Small intestine (tissue), 7 donors: ENCODE measurements around the gene IRS2. TPM values are rescaled to one million over a fixed set of nuclear protein-coding genes. Genes with fewer than 3 reads are reported as not detected.

Experiments
- DNase-seq, 2 donors: peaks; one replicate each; pipeline versions ENCODE4 v3.0.0 to v3.0.0-alpha.2; 2013
- FAIRE-seq: peaks from 2 replicates; lab custom pipeline; 2012; peaks lifted over from hg19 to GRCh38; lab: Jason Lieb, UNC
- H3K27ac ChIP-seq, 3 donors: one replicate each; pipeline ENCODE4 v1.5.1; 2013; ENCODE audit warnings: low read length in 2 of 3, mild to moderate bottlenecking in 2 of 3, control low read depth in 1 of 3, inconsistent platforms in 1 of 3, low read depth in 1 of 3, moderate library complexity in 1 of 3
- H3K27me3 ChIP-seq, 3 donors: one replicate each; pipeline ENCODE4 v1.6.1; 2013; ENCODE audit warnings: low read length in 3 of 3, inconsistent platforms in 1 of 3; ENCODE audit not compliant: control insufficient read depth in 3 of 3, insufficient read depth in 3 of 3
- H3K36me3 ChIP-seq, 3 donors: one replicate each; pipeline ENCODE4 v1.6.1; 2013; ENCODE audit warnings: low read length in 3 of 3, inconsistent platforms in 1 of 3, low read depth in 1 of 3, mild to moderate bottlenecking in 1 of 3, moderate library complexity in 1 of 3; ENCODE audit not compliant: control insufficient read depth in 3 of 3, insufficient read depth in 2 of 3
- H3K4me1 ChIP-seq, 3 donors: one replicate each; pipeline ENCODE4 v1.6.1; 2013; ENCODE audit warnings: low read length in 2 of 3, inconsistent platforms in 1 of 3, low read depth in 1 of 3, mild to moderate bottlenecking in 1 of 3, moderate library complexity in 1 of 3; ENCODE audit not compliant: control insufficient read depth in 3 of 3, insufficient read depth in 2 of 3
- H3K4me3 ChIP-seq, 3 donors: one replicate each; pipeline ENCODE4 v1.5.1; 2013; ENCODE audit warnings: low read length in 3 of 3, control low read depth in 1 of 3, inconsistent platforms in 1 of 3, low read depth in 1 of 3, mild to moderate bottlenecking in 1 of 3, moderate library complexity in 1 of 3
- H3K9me3 ChIP-seq, 2 donors: one replicate each; pipeline ENCODE4 v1.6.1; 2013; ENCODE audit warnings: low read depth in 1 of 2, low read length in 1 of 2; ENCODE audit not compliant: control insufficient read depth in 2 of 2, insufficient read depth in 1 of 2
- WGBS, 3 donors: extraction: QIAGEN DNeasy Blood & Tissue Kit; methylation state at CpG; one replicate each; pipeline ENCODE4 v1.1.7; 2013; 5-methylcytosine and 5-hydroxymethylcytosine counted together
- polyA plus RNA-seq, 4 donors: library from polyadenylated mRNA; stranded (reverse) in 3 of 4; unstranded in 1 of 4; fragments of 200-250 nt in 3 of 4; fragments of 120-200 nt in 1 of 4; gene quantifications; one replicate each; pipeline versions ENCODE4 v1.2.1 to v1.2.3, GENCODE V29; 2013
- donor health status: healthy with polysubstance abuse.
- donor health status: control.
- donor health status: control.
- donor health status: Bipolar disorder and iron deficiency.
- donor health status: healthy.

IRS2 gene
- polyA plus RNA-seq, 4 donors: 3.8 to 16.2 (median 5.0) TPM

GRCh38 chr13:109819874-109820273 is 33.5 kb upstream of the IRS2 start:
- Histone ChIP-seq H3K27ac (no peak overlapping the region), H3K4me3 (no peak overlapping the region), H3K27me3 (peaks cover 0 to 6% (median 0%) of the 10 kb centered on the region in 3 donors), H3K4me1 (no peaks in the 10 kb centered on the region), H3K36me3 (no peaks in the 10 kb centered on the region), H3K9me3 (no peaks in the 10 kb centered on the region)
- WGBS, 3 donors: 73 to 81% (median 77%) methylated on average over 6 of the region's 6 CpGs
- DNase-seq (no peak), FAIRE-seq (no peak)

- H3K36me3 ChIP-seq: no peaks in the 10 kb centered on the region
- FAIRE-seq: no peak
- no peaks in the 10 kb centered on the region for H3K4me1 ChIP-seq
- H3K4me3 ChIP-seq: no peak overlapping the region
- no peak overlapping the region for H3K27ac ChIP-seq
- no peak for DNase-seq
- WGBS, 3 donors: 84 to 94% (median 92%) methylated on average over 5 of the region's 5 CpGs
- H3K27me3 ChIP-seq: peaks cover 0 to 6% (median 0%) of the 10 kb centered on the region in 3 donors
- H3K9me3 ChIP-seq: no peaks in the 10 kb centered on the region
These were observed 32.5 kb upstream of the IRS2 start for GRCh38 chr13:109818886-109819285.

- H3K27ac ChIP-seq: no peak overlapping the region
- no peak for FAIRE-seq
- H3K27me3 ChIP-seq: peaks cover 0 to 6% (median 0%) of the 10 kb centered on the region in 3 donors
- H3K4me1 ChIP-seq: no peaks in the 10 kb centered on the region
- DNase-seq: no peak
- H3K4me3 ChIP-seq: no peak overlapping the region
- no peaks in the 10 kb centered on the region for H3K36me3 ChIP-seq
- WGBS, 3 donors: 59 to 66% (median 63%) methylated on average over 9 of the region's 9 CpGs
- no peaks in the 10 kb centered on the region for H3K9me3 ChIP-seq
These were observed 31.5 kb upstream of the IRS2 start for GRCh38 chr13:109817591-109818535.

GRCh38 chr13:109816808-109817203 is 30.4 kb upstream of the IRS2 start:
- Histone ChIP-seq H3K9me3 (no peaks in the 10 kb centered on the region), H3K27ac (no peak overlapping the region), H3K4me3 (no peak overlapping the region), H3K27me3 (peaks cover 0 to 6% (median 0%) of the 10 kb centered on the region in 3 donors), H3K36me3 (no peaks in the 10 kb centered on the region), H3K4me1 (no peaks in the 10 kb centered on the region)
- FAIRE-seq: no peak
- no peak for DNase-seq
- 84 to 85% (median 84%) methylated on average over 4 of the region's 4 CpGs for WGBS, 3 donors

GRCh38 chr13:109816112-109816807 is 29.9 kb upstream of the IRS2 start:
- no peaks in the 10 kb centered on the region for H3K4me1 ChIP-seq
- DNase-seq (peak in 1 of 2 donors; percentile 40), FAIRE-seq (no peak)
- H3K27ac ChIP-seq: no peak overlapping the region
- peaks cover 0 to 6% (median 0%) of the 10 kb centered on the region in 3 donors for H3K27me3 ChIP-seq
- WGBS, 3 donors: 35 to 64% (median 45%) methylated on average over 5 of the region's 5 CpGs
- no peaks in the 10 kb centered on the region for H3K36me3 ChIP-seq
- H3K9me3 ChIP-seq: no peaks in the 10 kb centered on the region
- no peak overlapping the region for H3K4me3 ChIP-seq

- Histone ChIP-seq H3K36me3 (no peaks in the 10 kb centered on the region), H3K9me3 (no peaks in the 10 kb centered on the region), H3K4me1 (no peaks in the 10 kb centered on the region), H3K27ac (no peak overlapping the region), H3K4me3 (no peak overlapping the region), H3K27me3 (peaks cover 0 to 6% (median 2%) of the 10 kb centered on the region in 3 donors)
- FAIRE-seq (no peak), DNase-seq (no peak)
- 79 to 88% (median 82%) methylated on average over 5 of the region's 5 CpGs for WGBS, 3 donors
These were observed 29.3 kb upstream of the IRS2 start for GRCh38 chr13:109815651-109816050.

GRCh38 chr13:109813663-109814062 is 27.3 kb upstream of the IRS2 start:
- no peaks in the 10 kb centered on the region for H3K36me3 ChIP-seq
- H3K4me1 ChIP-seq: no peaks in the 10 kb centered on the region
- H3K4me3 ChIP-seq: no peak overlapping the region
- H3K9me3 ChIP-seq: no peaks in the 10 kb centered on the region
- H3K27ac ChIP-seq: no peak overlapping the region
- H3K27me3 ChIP-seq: peaks cover 0 to 5% (median 2%) of the 10 kb centered on the region in 3 donors
- FAIRE-seq: no peak
- DNase-seq: no peak

- H3K36me3 ChIP-seq: no peaks in the 10 kb centered on the region
- FAIRE-seq: no peak
- no peaks in the 10 kb centered on the region for H3K4me1 ChIP-seq
- H3K27ac ChIP-seq: no peak overlapping the region
- no peak overlapping the region for H3K4me3 ChIP-seq
- 73 to 87% (median 78%) methylated on average over 8 of the region's 8 CpGs for WGBS, 3 donors
- H3K27me3 ChIP-seq: peaks cover 0 to 5% (median 2%) of the 10 kb centered on the region in 3 donors
- H3K9me3 ChIP-seq: no peaks in the 10 kb centered on the region
- DNase-seq: no peak
These were observed 26.0 kb upstream of the IRS2 start for GRCh38 chr13:109812382-109812781.
